Type B pancreatic cell (in vitro differentiated cells): Measurements from ENCODE around the gene NSRP1. TPM values are rescaled to one million over a fixed set of nuclear protein-coding genes. Genes with fewer than 3 reads are reported as not detected.
"Not testable (repeated sequence)": the region's sequence is repeated elsewhere in the genome, so short reads cannot be mapped to it uniquely, and the experiment has no call there.

Experiments
- DNase-seq: peaks from one replicate; pipeline ENCODE4 v3.0.0; 2021; ENCODE audit warnings: mixed read lengths; ENCODE audit not compliant: unreplicated experiment; ENCODE audit errors: extremely low spot score
- H3K27ac Mint-ChIP-seq: 2 replicates; pipeline ENCODE4 v1.8.0; 2021; ENCODE audit warnings: mild to moderate bottlenecking, mixed read lengths
- H3K27me3 Mint-ChIP-seq: 2 replicates; pipeline ENCODE4 v1.8.0; 2021; ENCODE audit warnings: mixed read lengths
- H3K36me3 Mint-ChIP-seq: 2 replicates; pipeline ENCODE4 v1.8.0; 2021; ENCODE audit warnings: mixed read lengths
- H3K4me1 Mint-ChIP-seq: one replicate; pipeline ENCODE4 v1.8.0; 2021; ENCODE audit warnings: mixed read lengths; ENCODE audit not compliant: unreplicated experiment
- H3K4me3 Mint-ChIP-seq: 2 replicates; pipeline ENCODE4 v1.8.0; 2021; ENCODE audit warnings: mild to moderate bottlenecking, mixed read lengths
- H3K9me3 Mint-ChIP-seq: 2 replicates; pipeline ENCODE4 v1.8.0; 2021; ENCODE audit warnings: mixed read lengths
- total RNA-seq: library from RNA; stranded (reverse); gene quantifications from 2 replicates; pipeline ENCODE4 v1.2.1, GENCODE V29; 2021; ENCODE audit warnings: low replicate concordance
- TF ChIP-seq, protein P1 (sequence below): fragments of 200-600 bp; sonication (generic); conservative IDR thresholded peaks from 2 replicates; pipeline ENCODE4 v1.5.0; 2021; ENCODE audit warnings: antibody characterized with exemption, mild to moderate bottlenecking

NSRP1 gene
- total RNA-seq, 1 donor from 2014 or later, result 31.6 TPM

DNA sequence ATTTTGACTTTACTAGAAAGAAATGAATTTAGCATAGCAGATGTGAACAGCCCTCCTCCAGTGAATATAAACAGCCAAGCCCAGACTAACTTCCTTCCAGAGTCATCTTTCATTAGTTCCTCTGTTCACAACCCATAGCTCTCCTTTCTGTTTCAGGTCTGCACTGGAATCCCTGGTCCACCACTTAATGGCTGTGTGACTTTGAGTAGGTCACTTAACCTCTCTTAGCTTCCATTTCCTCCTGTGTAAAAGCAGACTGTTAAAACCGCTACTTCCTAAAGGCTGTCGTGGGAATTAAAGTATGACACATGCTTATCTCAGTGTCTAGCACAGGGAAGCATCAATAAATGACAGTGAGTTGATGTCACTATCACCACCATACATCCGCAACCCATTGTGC, 111.4 kb downstream of the NSRP1 start:
- Mint-ChIP-seq H3K27ac (no peak overlapping the region), H3K27me3 (peaks cover 31% of the 10 kb centered on the region), H3K4me3 (no peak overlapping the region), H3K36me3 (no peaks in the 10 kb centered on the region), H3K4me1 (peaks cover 41% of the 10 kb centered on the region), H3K9me3 (no peaks in the 10 kb centered on the region)
- no peak for DNase-seq
- TF ChIP-seq, protein P1, sequence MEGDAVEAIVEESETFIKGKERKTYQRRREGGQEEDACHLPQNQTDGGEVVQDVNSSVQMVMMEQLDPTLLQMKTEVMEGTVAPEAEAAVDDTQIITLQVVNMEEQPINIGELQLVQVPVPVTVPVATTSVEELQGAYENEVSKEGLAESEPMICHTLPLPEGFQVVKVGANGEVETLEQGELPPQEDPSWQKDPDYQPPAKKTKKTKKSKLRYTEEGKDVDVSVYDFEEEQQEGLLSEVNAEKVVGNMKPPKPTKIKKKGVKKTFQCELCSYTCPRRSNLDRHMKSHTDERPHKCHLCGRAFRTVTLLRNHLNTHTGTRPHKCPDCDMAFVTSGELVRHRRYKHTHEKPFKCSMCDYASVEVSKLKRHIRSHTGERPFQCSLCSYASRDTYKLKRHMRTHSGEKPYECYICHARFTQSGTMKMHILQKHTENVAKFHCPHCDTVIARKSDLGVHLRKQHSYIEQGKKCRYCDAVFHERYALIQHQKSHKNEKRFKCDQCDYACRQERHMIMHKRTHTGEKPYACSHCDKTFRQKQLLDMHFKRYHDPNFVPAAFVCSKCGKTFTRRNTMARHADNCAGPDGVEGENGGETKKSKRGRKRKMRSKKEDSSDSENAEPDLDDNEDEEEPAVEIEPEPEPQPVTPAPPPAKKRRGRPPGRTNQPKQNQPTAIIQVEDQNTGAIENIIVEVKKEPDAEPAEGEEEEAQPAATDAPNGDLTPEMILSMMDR, result no peak

DNA sequence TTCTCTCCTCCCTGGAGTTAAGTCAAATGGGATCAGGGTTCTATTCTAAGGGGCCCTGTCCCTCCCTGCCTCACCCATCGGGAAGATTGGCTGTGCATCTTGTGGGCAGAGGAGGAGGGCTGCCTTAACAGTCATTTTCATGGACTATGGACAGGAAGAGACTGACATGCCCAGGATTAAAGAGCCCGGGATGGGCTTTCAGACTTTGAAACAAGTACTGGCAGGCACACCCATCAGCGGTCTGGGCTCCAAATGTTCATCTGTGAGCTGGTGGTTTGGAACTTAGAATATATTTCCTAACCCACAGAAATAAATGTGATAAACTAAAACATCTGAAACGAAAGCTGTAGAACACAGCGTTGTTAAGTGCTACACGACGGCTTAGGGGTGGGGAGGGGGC, 112.4 kb downstream of the NSRP1 start:
- no peak for DNase-seq
- Mint-ChIP-seq H3K4me1 (peaks cover 43% of the 10 kb centered on the region), H3K4me3 (no peak overlapping the region), H3K9me3 (no peaks in the 10 kb centered on the region), H3K27ac (no peak overlapping the region), H3K36me3 (no peaks in the 10 kb centered on the region), H3K27me3 (peaks cover 41% of the 10 kb centered on the region)
- TF ChIP-seq, protein P1, result no peak

DNA sequence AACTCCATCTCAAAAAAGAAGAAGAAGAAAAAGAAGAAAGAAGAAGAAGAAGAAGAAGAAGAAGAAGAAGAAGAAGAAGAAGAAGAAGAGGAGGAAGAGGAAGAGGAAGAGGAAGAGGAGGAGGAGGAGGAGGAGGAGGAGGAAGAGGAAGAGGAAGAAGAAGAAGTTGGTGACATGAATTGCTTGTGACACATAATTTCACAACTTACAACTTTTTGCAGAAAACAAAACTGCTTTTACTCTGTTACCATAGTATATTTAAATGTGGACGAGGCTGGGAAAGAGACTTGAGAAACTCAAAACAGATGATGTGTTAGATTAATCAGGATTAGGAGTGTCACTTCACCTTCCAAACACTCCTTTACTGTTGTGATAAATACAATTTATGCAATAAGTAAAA, 113.4 kb downstream of the NSRP1 start:
- Mint-ChIP-seq H3K27me3 (peaks cover 51% of the 10 kb centered on the region), H3K27ac (peak overlapping the region; percentile 15), H3K4me1 (peaks cover 44% of the 10 kb centered on the region)
- H3K9me3 Mint-ChIP-seq, H3K4me3 Mint-ChIP-seq, DNase-seq, H3K36me3 Mint-ChIP-seq: not testable (repeated sequence)

DNA sequence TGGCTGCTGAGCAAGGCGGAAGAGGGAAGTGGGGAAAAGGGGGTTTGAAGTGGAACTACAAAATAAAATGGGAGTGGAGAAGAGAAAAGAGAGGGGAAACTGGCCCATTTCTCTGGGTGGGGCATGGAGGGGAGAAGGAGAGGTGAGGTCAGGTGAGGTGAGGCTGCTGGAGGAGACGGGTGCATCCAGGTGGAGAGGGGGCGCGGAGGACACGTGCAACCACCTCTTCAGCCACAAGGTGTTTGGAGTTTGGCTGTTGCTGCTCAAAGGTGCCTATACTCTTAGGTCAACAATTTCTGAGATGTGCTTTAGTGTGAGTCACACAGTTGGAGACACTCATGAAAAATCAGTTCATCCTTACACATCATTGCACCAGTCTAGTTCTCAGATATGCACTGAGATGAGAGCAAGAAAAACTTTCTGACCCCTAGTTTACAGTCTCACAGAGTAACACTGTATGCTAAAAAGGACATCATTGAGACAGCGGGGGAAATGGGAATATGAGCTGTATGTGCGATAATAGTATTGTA, 114.0 kb downstream of the NSRP1 start:
- TF ChIP-seq, protein P1, result no peak
- DNase-seq, result no peak
- H3K4me3 Mint-ChIP-seq, result no peak overlapping the region
- peak overlapping the region; percentile 15 for H3K27ac Mint-ChIP-seq
- peaks cover 39% of the 10 kb centered on the region for H3K4me1 Mint-ChIP-seq
- peaks cover 53% of the 10 kb centered on the region for H3K27me3 Mint-ChIP-seq
- H3K36me3 Mint-ChIP-seq, result no peaks in the 10 kb centered on the region
- no peaks in the 10 kb centered on the region for H3K9me3 Mint-ChIP-seq

DNA sequence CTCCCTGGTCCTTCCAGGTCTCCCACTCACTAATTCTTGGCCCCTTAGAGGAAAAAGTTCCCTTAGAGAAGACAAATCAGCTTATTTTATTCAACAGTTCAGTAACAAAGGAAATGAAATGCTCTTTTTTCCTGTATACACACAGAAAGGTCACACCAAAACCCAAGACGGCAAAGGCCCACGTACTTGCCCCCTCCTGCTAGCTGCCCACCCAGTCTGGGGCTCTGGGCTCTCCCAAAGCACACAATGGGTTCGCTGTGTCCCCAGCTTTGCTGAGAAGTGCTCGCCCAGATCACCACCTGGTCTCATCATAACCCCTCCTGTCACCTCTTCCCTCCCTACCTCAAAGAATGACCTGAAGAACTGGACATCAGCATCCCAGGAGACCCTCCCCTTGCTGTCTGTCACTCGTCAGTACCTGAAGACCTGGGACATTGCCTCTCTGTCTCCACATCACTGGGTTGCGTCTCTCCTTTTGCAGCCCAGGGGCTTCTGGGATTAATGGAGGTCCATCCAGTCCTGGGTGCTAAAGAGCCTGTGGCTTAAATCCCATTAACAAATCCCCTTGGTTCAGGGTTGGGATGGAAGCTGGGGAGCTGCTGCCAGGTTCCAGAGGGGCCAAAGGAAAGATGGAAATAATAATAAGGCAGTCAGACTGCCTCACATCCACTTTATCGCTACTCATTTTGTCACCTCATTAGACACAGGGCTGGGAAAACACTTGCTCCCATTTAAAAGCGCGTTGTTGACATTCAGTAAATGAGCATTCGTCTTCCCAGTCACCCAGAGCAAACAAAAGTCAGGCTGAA, 115.6 kb downstream of the NSRP1 start:
- Mint-ChIP-seq H3K4me3 (peak overlapping the region; percentile 80), H3K4me1 (peaks cover 34% of the 10 kb centered on the region), H3K27me3 (peaks cover 64% of the 10 kb centered on the region), H3K9me3 (no peaks in the 10 kb centered on the region), H3K27ac (peak overlapping the region; percentile 61), H3K36me3 (no peaks in the 10 kb centered on the region)
- no peak for DNase-seq
- TF ChIP-seq, protein P1, result no peak

DNA sequence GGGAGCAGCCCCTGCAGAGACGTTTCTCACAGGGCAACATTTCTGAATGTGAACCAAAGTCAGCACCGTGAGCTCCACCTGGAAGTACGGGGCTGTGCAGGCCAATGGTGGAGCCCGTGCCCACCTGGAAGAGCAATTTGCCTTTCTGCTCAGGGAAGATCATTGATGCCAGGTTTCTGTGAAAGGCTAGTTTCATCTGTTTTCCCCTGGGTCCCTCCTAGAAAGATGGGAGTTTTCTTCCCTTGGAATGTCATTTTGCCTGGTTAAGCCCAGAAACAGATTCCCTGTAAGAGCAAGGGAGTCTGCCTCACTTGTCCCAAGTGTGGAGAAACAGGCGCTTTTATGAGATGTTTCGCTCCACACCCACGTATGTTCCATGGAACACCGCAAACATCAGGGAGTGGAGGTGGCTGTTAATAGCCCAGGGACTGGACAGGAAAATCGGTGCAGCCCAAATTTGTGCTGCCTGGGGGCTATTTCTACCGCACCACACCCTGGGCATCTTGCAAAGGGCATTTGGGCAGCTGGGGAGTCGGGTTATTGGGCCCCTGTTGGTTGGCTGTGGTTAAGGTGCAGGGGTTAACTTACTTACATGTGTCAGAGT, 116.3 kb downstream of the NSRP1 start:
- DNase-seq, result no peak
- TF ChIP-seq, protein P1, result no peak
- Mint-ChIP-seq H3K27me3 (peaks cover 71% of the 10 kb centered on the region), H3K4me3 (peak overlapping the region; percentile 80), H3K9me3 (no peaks in the 10 kb centered on the region), H3K27ac (peak overlapping the region; percentile 61), H3K4me1 (peaks cover 33% of the 10 kb centered on the region), H3K36me3 (no peaks in the 10 kb centered on the region)
